Suppressor macrophage (primary cell): ENCODE data around the gene GRK5.
"Not testable (repeated sequence)": the region's sequence is repeated elsewhere in the genome, so short reads cannot be mapped to it uniquely, and the experiment has no call there.

ENCODE experiments used
- DNase-seq, 4 experiments: peaks; one replicate each; pipeline ENCODE4 v3.0.0-alpha.2; 2020 to 2022

The GRK5 gene

GRCh38 chr10:119276194-119276593, 68.8 kb downstream of the GRK5 start:
- not testable (repeated sequence) for DNase-seq

GRCh38 chr10:119278126-119278709, 70.8 kb downstream of the GRK5 start:
- DNase-seq, result no peak

- no peak for DNase-seq
Observed at GRCh38 chr10:119279441-119279840, 72.1 kb downstream of the GRK5 start.

GRCh38 chr10:119281581-119282071, 74.3 kb downstream of the GRK5 start:
- no peak for DNase-seq

GRCh38 chr10:119282446-119282845, 75.1 kb downstream of the GRK5 start:
- no peak for DNase-seq

- DNase-seq, result no peak
Observed at GRCh38 chr10:119283387-119283786, 76.0 kb downstream of the GRK5 start.

GRCh38 chr10:119283818-119284217, 76.4 kb downstream of the GRK5 start:
- DNase-seq, result no peak

- DNase-seq, result no peak
Observed at GRCh38 chr10:119284679-119285096, 77.3 kb downstream of the GRK5 start.

GRCh38 chr10:119285495-119286267, 78.3 kb downstream of the GRK5 start:
- DNase-seq, result no peak

GRCh38 chr10:119286516-119286915, 79.1 kb downstream of the GRK5 start:
- DNase-seq, result no peak

GRCh38 chr10:119286983-119287633, 79.7 kb downstream of the GRK5 start:
- DNase-seq, result no peak

- no peak for DNase-seq
Observed at GRCh38 chr10:119288574-119289001, 81.2 kb downstream of the GRK5 start.

- DNase-seq, result peak; percentile 17 to 56 (median 40)
Observed at GRCh38 chr10:119289227-119289920, 82.0 kb downstream of the GRK5 start.

GRCh38 chr10:119290301-119291048, 83.1 kb downstream of the GRK5 start:
- DNase-seq, result peak in 1 of 4 experiments; percentile 7

- DNase-seq, result no peak
Observed at GRCh38 chr10:119291223-119291900, 84.0 kb downstream of the GRK5 start.

GRCh38 chr10:119292968-119293760, 85.8 kb downstream of the GRK5 start:
- DNase-seq, result no peak

- no peak for DNase-seq
Observed at GRCh38 chr10:119296703-119297102, 89.3 kb downstream of the GRK5 start.

- no peak for DNase-seq
Observed at GRCh38 chr10:119297207-119297968, 90.0 kb downstream of the GRK5 start.

- no peak for DNase-seq
Observed at GRCh38 chr10:119298810-119299209, 91.4 kb downstream of the GRK5 start.

- no peak for DNase-seq
Observed at GRCh38 chr10:119299531-119299930, 92.2 kb downstream of the GRK5 start.
